MCF 10A (cell line): Measurements from ENCODE around the gene BACH1. TPM values are rescaled to one million over a fixed set of nuclear protein-coding genes. Genes with fewer than 3 reads are reported as not detected.

ENCODE experiments used
- BruUV-seq: library from RNA; stranded (reverse); fragments of 400-500 nt; replicated peaks from 2 replicates; lab custom pipeline; 2021; lab: Mats Ljungman, UMichigan
- CTCF ChIA-PET: fragments of 300-600 bp; sonication (Branson Sonifier 250); formaldehyde crosslinking; extraction: SDS; loops from one replicate; lab custom pipeline; 2021; ENCODE audit warnings: antibody characterized with exemption, inconsistent platforms; lab: Yijun Ruan, JAX
- POLR2A ChIA-PET: fragments of 300-600, 350-650 bp; sonication (Branson Sonifier 250); formaldehyde crosslinking; extraction: SDS; loops from one replicate; lab custom pipeline; 2020; ENCODE audit warnings: antibody characterized with exemption, inconsistent platforms; lab: Yijun Ruan, JAX
- DNase-seq: peaks from one replicate; pipeline ENCODE4 v3.0.0-alpha.2; 2018; ENCODE audit not compliant: unreplicated experiment
- H3K27ac Mint-ChIP-seq: one replicate; pipeline ENCODE4 v1.8.0; 2022; ENCODE audit warnings: mild to moderate bottlenecking, low read depth, mixed read lengths; ENCODE audit not compliant: unreplicated experiment
- H3K27me3 Mint-ChIP-seq: one replicate; pipeline ENCODE4 v1.8.0; 2022; ENCODE audit warnings: mixed read lengths; ENCODE audit not compliant: insufficient read depth, unreplicated experiment
- H3K36me3 Mint-ChIP-seq: one replicate; pipeline ENCODE4 v1.8.0; 2022; ENCODE audit warnings: mild to moderate bottlenecking, moderate library complexity, mixed read lengths; ENCODE audit not compliant: insufficient read depth, unreplicated experiment
- H3K4me1 Mint-ChIP-seq: one replicate; pipeline ENCODE4 v1.8.0; 2022; ENCODE audit warnings: mixed read lengths; ENCODE audit not compliant: insufficient read depth, unreplicated experiment
- H3K4me3 Mint-ChIP-seq: one replicate; pipeline ENCODE4 v1.8.0; 2022; ENCODE audit warnings: mild to moderate bottlenecking, moderate library complexity, mixed read lengths; ENCODE audit not compliant: unreplicated experiment
- H3K9me3 Mint-ChIP-seq: one replicate; pipeline ENCODE4 v1.8.0; 2022; ENCODE audit warnings: mixed read lengths; ENCODE audit not compliant: unreplicated experiment
- intact Hi-C: fragments of 100-400 bp; cut with micrococcal nuclease; formaldehyde crosslinking; loops from 2 replicates; pipeline ENCODE4 v1.14.1; 2022
- total RNA-seq: library from RNA; stranded (reverse); gene quantifications from 2 replicates; pipeline ENCODE4 v1.2.3, GENCODE V29; 2022
- TF ChIP-seq, protein P1 (sequence below): fragments of 200-600 bp; IDR thresholded peaks from one replicate; pipeline ENCODE4 v1.8.0; 2022; ENCODE audit warnings: antibody characterized with exemption, mild to moderate bottlenecking; ENCODE audit not compliant: unreplicated experiment

The BACH1 gene
- total RNA-seq, 1 experiment from 2014 or later: 69.3 TPM

- ChIA-PET POLR2A (interaction anchor here (0.9 to 6.0 kb wide), 2 partner anchors 33 to 106 kb away, joined by 3 to 57 read pairs; no protein-coding TSS in a partner anchor), CTCF (interaction anchor here (0.6 to 1.6 kb wide), 5 partner anchors 15 to 537 kb away, joined by 3 to 5 read pairs (median 4); partner anchors contain the start of gene BACH1)
- peaks cover 52% of the 10 kb centered on the region for H3K36me3 Mint-ChIP-seq
- no peak overlapping the region for H3K27ac Mint-ChIP-seq
- DNase-seq: peak; percentile 76
- H3K4me1 Mint-ChIP-seq: peaks cover 22% of the 10 kb centered on the region
- intact Hi-C loops: no loop called here
- no peaks in the 10 kb centered on the region for H3K27me3 Mint-ChIP-seq
- no TSS peak for BruUV-seq
- no peaks in the 10 kb centered on the region for H3K9me3 Mint-ChIP-seq
- H3K4me3 Mint-ChIP-seq: no peak overlapping the region
- TF ChIP-seq, protein P1, sequence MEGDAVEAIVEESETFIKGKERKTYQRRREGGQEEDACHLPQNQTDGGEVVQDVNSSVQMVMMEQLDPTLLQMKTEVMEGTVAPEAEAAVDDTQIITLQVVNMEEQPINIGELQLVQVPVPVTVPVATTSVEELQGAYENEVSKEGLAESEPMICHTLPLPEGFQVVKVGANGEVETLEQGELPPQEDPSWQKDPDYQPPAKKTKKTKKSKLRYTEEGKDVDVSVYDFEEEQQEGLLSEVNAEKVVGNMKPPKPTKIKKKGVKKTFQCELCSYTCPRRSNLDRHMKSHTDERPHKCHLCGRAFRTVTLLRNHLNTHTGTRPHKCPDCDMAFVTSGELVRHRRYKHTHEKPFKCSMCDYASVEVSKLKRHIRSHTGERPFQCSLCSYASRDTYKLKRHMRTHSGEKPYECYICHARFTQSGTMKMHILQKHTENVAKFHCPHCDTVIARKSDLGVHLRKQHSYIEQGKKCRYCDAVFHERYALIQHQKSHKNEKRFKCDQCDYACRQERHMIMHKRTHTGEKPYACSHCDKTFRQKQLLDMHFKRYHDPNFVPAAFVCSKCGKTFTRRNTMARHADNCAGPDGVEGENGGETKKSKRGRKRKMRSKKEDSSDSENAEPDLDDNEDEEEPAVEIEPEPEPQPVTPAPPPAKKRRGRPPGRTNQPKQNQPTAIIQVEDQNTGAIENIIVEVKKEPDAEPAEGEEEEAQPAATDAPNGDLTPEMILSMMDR: no peak
Measured at GRCh38 chr21:29334717-29335428, 36.2 kb downstream of the BACH1 start.

DNA sequence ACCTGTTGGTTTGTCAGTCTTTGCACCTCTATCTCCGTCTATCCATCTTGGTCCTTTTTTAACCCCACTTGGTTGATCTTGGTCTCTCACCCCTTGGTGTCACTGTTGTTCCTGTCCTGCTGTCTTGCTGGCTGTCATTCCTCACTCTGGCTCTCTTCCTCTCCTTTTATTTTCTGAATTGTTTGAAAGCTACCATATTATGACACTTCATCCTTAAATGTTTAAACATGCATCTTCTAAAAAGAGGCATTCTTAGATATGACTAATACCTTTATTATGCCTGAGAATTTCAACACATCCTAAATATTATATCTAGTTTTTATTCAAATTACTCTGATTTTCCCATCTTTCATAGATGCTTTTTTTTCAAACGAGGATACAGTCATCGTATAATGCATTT, 37.0 kb downstream of the BACH1 start:
- BruUV-seq: no TSS peak
- Mint-ChIP-seq H3K9me3 (no peaks in the 10 kb centered on the region), H3K36me3 (peaks cover 44% of the 10 kb centered on the region), H3K4me3 (no peak overlapping the region), H3K27ac (peak overlapping the region; percentile 13), H3K4me1 (peaks cover 22% of the 10 kb centered on the region), H3K27me3 (no peaks in the 10 kb centered on the region)
- POLR2A ChIA-PET: interaction anchor here (0.7 to 6.0 kb wide), 4 partner anchors 34 to 910 kb away, joined by 3 to 57 read pairs (median 3); no protein-coding TSS in a partner anchor
- TF ChIP-seq, protein P1: no peak
- intact Hi-C loops: no loop called here
- CTCF ChIA-PET: interaction anchor here (0.6 to 1.3 kb wide), 5 partner anchors 19 to 154 kb away, joined by 3 to 5 read pairs (median 4); partner anchors contain the start of gene BACH1
- DNase-seq: peak; percentile 32

- Mint-ChIP-seq H3K9me3 (no peaks in the 10 kb centered on the region), H3K27me3 (no peaks in the 10 kb centered on the region), H3K27ac (no peak overlapping the region), H3K36me3 (peaks cover 41% of the 10 kb centered on the region), H3K4me1 (peaks cover 29% of the 10 kb centered on the region), H3K4me3 (no peak overlapping the region)
- no TSS peak for BruUV-seq
- intact Hi-C loops: no loop called here
- CTCF ChIA-PET: interaction anchor here (1.1 to 3.0 kb wide), 3 partner anchors 10 to 33 kb away, joined by 4 to 15 read pairs (median 7); no protein-coding TSS in a partner anchor
- no peak for DNase-seq
- TF ChIP-seq, protein P1: no peak
- POLR2A ChIA-PET: interaction anchor here (0.9 to 6.0 kb wide), 7 partner anchors 8 to 262 kb away, joined by 3 to 57 read pairs (median 5); no protein-coding TSS in a partner anchor
Measured at GRCh38 chr21:29338256-29338655, 39.5 kb downstream of the BACH1 start.

GRCh38 chr21:29340228-29340627, 41.5 kb downstream of the BACH1 start:
- peak overlapping the region; percentile 31 for H3K27ac Mint-ChIP-seq
- CTCF ChIA-PET: interaction anchor here (0.8 to 3.0 kb wide), 4 partner anchors 10 to 176 kb away, joined by 3 to 15 read pairs (median 6); no protein-coding TSS in a partner anchor

More at GRCh38 chr21:29340228-29340627, 41.5 kb downstream of the BACH1 start:
- H3K27me3 Mint-ChIP-seq: no peaks in the 10 kb centered on the region
- TF ChIP-seq, protein P1: no peak
- H3K36me3 Mint-ChIP-seq: peaks cover 55% of the 10 kb centered on the region
- intact Hi-C loops: loop anchor here (5.0 kb wide), 1 partner anchor 268 kb away; the partner anchor contains the start of gene CCT8
- DNase-seq: no peak
- no TSS peak for BruUV-seq
- H3K4me1 Mint-ChIP-seq: peaks cover 37% of the 10 kb centered on the region
- POLR2A ChIA-PET: interaction anchor here (0.7 to 6.0 kb wide), 4 partner anchors 25 to 269 kb away, joined by 3 to 57 read pairs (median 9); no protein-coding TSS in a partner anchor
- H3K4me3 Mint-ChIP-seq: no peak overlapping the region
- no peaks in the 10 kb centered on the region for H3K9me3 Mint-ChIP-seq
